OCI-LY7 (cell line): ENCODE results near the gene DGLUCY.

Source experiments
- CTCF ChIP-seq: fragments of 200-600 bp; sonication (generic); conservative IDR thresholded peaks from 2 replicates; pipeline ENCODE4 v1.5.1; 2014; ENCODE audit warnings: mild to moderate bottlenecking, antibody characterized with exemption, low read length, moderate library complexity, mixed read lengths
- EZH2phosphoT487 ChIP-seq: fragments of 200-600 bp; sonication (generic); IDR thresholded peaks from 2 replicates; pipeline ENCODE4 v1.6.1; 2018; ENCODE audit warnings: low read depth, borderline replicate concordance, mild to moderate bottlenecking, mixed run types, antibody characterized with exemption, low read length, moderate library complexity, mixed read lengths

DNA sequence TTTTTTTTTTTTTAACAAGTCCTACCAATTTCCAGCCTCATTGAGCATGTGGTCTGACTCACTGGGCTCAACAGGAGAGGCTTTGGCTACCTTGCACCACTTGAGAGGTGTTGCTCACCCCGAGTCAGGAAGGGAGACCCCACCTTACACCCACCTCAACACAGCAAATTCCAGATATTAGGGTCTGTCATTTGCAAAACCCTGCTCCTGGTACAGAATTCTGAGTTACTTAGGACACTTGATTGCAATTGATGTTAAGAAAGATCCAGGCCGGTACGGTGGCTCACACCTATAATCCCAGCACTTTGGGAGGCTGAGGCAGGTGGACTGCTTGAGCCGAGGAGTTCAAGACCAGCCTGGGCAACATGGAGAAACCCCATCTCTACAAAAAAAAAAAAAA lies 14.1 kb downstream of the DGLUCY start:
- TF ChIP-seq EZH2phosphoT487 (no peak), CTCF (no peak)
